Neural cell (in vitro differentiated cells): ENCODE data around the gene FH. TPM values are rescaled to one million over a fixed set of nuclear protein-coding genes. Genes with fewer than 3 reads are reported as not detected.

Experiments used
- H2AFZ ChIP-seq: fragments of 200-600, 300-800 bp; sonication (generic), shearing (Covaris generic); 2 replicates; pipeline ENCODE4 v1.6.0; 2014; ENCODE audit warnings: low read depth, mild to moderate bottlenecking, antibody characterized with exemption, low read length, moderate library complexity
- H3F3A ChIP-seq: fragments of 200-600 bp; shearing (Covaris generic); 2 replicates; pipeline ENCODE4 v1.6.1; 2016; ENCODE audit warnings: mild to moderate bottlenecking, moderate library complexity, mixed read lengths, antibody characterized with exemption, low read length; ENCODE audit not compliant: insufficient read depth, poor library complexity, severe bottlenecking
- H3K27ac ChIP-seq: fragments of 200-600, 300-800 bp; sonication (generic), shearing (Covaris generic); 2 replicates; pipeline ENCODE4 v1.5.1; 2014; ENCODE audit warnings: mild to moderate bottlenecking, low read length, moderate library complexity
- H3K27me3 ChIP-seq: fragments of 300-800, 200-600 bp; sonication (generic), shearing (Covaris generic); 2 replicates; pipeline ENCODE4 v1.6.0; 2014; ENCODE audit warnings: mild to moderate bottlenecking, low read depth, low read length, moderate library complexity; ENCODE audit not compliant: insufficient read depth
- H3K36me3 ChIP-seq: fragments of 300-800, 200-600 bp; sonication (generic), shearing (Covaris generic); 2 replicates; pipeline ENCODE4 v1.5.1; 2014; ENCODE audit warnings: mild to moderate bottlenecking, antibody characterized with exemption, low read length, moderate library complexity; ENCODE audit not compliant: insufficient read depth
- H3K4me2 ChIP-seq: fragments of 300-800, 200-600 bp; sonication (generic), shearing (Covaris generic); 2 replicates; pipeline ENCODE4 v1.6.0; 2014; ENCODE audit warnings: mild to moderate bottlenecking, low read length
- H3K4me3 ChIP-seq: fragments of 300-800, 200-600 bp; sonication (generic), shearing (Covaris generic); 2 replicates; pipeline ENCODE4 v1.5.1; 2014; ENCODE audit warnings: mild to moderate bottlenecking, low read length, moderate library complexity
- H3K79me2 ChIP-seq: fragments of 200-600 bp; shearing (Covaris generic); replicated peaks from 2 replicates; pipeline ENCODE4 v1.6.0; 2014; ENCODE audit warnings: mild to moderate bottlenecking, low read length, moderate library complexity; ENCODE audit not compliant: insufficient read depth
- H3K9ac ChIP-seq: fragments of 300-800, 200-600 bp; sonication (generic), shearing (Covaris generic); 2 replicates; pipeline ENCODE4 v1.6.1; 2016; ENCODE audit warnings: mild to moderate bottlenecking, low read length, mixed read lengths
- H3K9me2 ChIP-seq: fragments of 200-600 bp; shearing (Covaris generic); 2 replicates; pipeline ENCODE4 v1.6.1; 2016; ENCODE audit warnings: mild to moderate bottlenecking, low read length, mixed read lengths; ENCODE audit not compliant: insufficient read depth
- H3K9me3 ChIP-seq: fragments of 200-600, 300-800 bp; sonication (generic), shearing (Covaris generic); 2 replicates; pipeline ENCODE4 v1.6.1; 2016; ENCODE audit warnings: mild to moderate bottlenecking, mixed run types, low read length, moderate library complexity, mixed read lengths
- H4K20me1 ChIP-seq: fragments of 200-600 bp; shearing (Covaris generic); 2 replicates; pipeline ENCODE4 v1.6.1; 2016; ENCODE audit warnings: mild to moderate bottlenecking, mixed run types; ENCODE audit not compliant: insufficient read depth
- EP300 ChIP-seq: fragments of 450-650 bp; conservative IDR thresholded peaks from 2 replicates; pipeline ENCODE4 v1.6.1; 2014; ENCODE audit warnings: antibody characterized with exemption, mild to moderate bottlenecking, moderate library complexity; ENCODE audit not compliant: poor library complexity, severe bottlenecking
- EZH2 ChIP-seq: fragments of 200-600, 300-800 bp; shearing (Covaris generic), sonication (generic); IDR thresholded peaks from 2 replicates; pipeline ENCODE4 v1.6.1; 2014; ENCODE audit warnings: antibody characterized with exemption, low read length, borderline replicate concordance, mild to moderate bottlenecking; ENCODE audit not compliant: insufficient read depth, poor library complexity, severe bottlenecking
- MXI1 ChIP-seq: fragments of 450-650 bp; conservative IDR thresholded peaks from 2 replicates; pipeline ENCODE4 v1.6.1; 2014; ENCODE audit warnings: antibody characterized with exemption, mild to moderate bottlenecking; ENCODE audit not compliant: poor library complexity, severe bottlenecking
- POLR2AphosphoS5 ChIP-seq: IDR thresholded peaks from 2 replicates; pipeline ENCODE4 v1.6.1; 2012
- RAD21 ChIP-seq: fragments of 450-650 bp; conservative IDR thresholded peaks from 2 replicates; pipeline ENCODE4 v1.6.1; 2014; ENCODE audit warnings: antibody characterized with exemption, mild to moderate bottlenecking, moderate library complexity
- SMC3 ChIP-seq: fragments of 450-650 bp; conservative IDR thresholded peaks from 2 replicates; pipeline ENCODE4 v1.6.1; 2014; ENCODE audit warnings: antibody characterized with exemption, mild to moderate bottlenecking, moderate library complexity; ENCODE audit not compliant: poor library complexity
- TAF1 ChIP-seq: IDR thresholded peaks from 2 replicates; pipeline ENCODE4 v1.6.1; 2012; ENCODE audit warnings: low read depth
- polyA plus RNA-seq: library from polyadenylated mRNA; depleted of rRNA; stranded (reverse); fragments of >200 nt; gene quantifications from 2 replicates; pipeline ENCODE4 v1.2.3, GENCODE V29; 2014
- TF ChIP-seq, protein P1 (sequence below): IDR thresholded peaks from 2 replicates; pipeline ENCODE4 v1.6.1; 2012; ENCODE audit warnings: borderline replicate concordance
- TF ChIP-seq, protein P2 (sequence below): fragments of 450-650 bp; IDR thresholded peaks from 2 replicates; pipeline ENCODE4 v1.5.1; 2014; ENCODE audit warnings: antibody characterized with exemption, mild to moderate bottlenecking, moderate library complexity; ENCODE audit not compliant: poor library complexity, severe bottlenecking

Gene FH
- polyA plus RNA-seq, 1 donor from 2014 or later = 114 TPM

DNA sequence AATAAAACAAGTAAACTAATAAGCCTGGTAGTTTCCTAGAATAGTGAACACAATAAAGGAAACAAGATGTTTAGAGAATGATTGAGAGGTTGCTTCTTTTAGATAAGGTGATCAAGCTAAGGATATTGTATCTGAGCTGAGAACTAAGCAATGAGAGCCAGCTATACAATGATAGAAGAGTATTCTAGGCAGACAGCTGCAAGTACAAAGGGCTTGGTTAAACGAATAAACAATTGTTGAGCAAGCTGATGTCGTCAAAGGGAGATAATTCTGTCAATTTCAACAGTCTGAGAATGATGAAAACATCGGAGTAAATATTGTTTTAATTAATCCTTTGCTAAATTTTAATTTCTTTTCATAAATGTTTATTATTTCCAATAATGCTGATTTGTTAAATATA is 5.5 kb upstream of the FH start:
- H3K4me3 ChIP-seq = no peak overlapping the region
- H2AFZ ChIP-seq = no peak overlapping the region
- no peaks in the 10 kb centered on the region for H3K9me2 ChIP-seq
- H3K9ac ChIP-seq = no peak overlapping the region
- H3K27me3 ChIP-seq = no peaks in the 10 kb centered on the region
- H3F3A ChIP-seq = no peaks in the 10 kb centered on the region
- no peaks in the 10 kb centered on the region for H3K9me3 ChIP-seq
- H3K27ac ChIP-seq = no peak overlapping the region
- no peaks in the 10 kb centered on the region for H3K79me2 ChIP-seq
- no peak overlapping the region for H3K4me2 ChIP-seq
- TF ChIP-seq POLR2AphosphoS5 (no peak), MXI1 (no peak), TAF1 (no peak), SMC3 (no peak), RAD21 (no peak), EZH2 (no peak), EP300 (no peak)
- TF ChIP-seq, protein P1, sequence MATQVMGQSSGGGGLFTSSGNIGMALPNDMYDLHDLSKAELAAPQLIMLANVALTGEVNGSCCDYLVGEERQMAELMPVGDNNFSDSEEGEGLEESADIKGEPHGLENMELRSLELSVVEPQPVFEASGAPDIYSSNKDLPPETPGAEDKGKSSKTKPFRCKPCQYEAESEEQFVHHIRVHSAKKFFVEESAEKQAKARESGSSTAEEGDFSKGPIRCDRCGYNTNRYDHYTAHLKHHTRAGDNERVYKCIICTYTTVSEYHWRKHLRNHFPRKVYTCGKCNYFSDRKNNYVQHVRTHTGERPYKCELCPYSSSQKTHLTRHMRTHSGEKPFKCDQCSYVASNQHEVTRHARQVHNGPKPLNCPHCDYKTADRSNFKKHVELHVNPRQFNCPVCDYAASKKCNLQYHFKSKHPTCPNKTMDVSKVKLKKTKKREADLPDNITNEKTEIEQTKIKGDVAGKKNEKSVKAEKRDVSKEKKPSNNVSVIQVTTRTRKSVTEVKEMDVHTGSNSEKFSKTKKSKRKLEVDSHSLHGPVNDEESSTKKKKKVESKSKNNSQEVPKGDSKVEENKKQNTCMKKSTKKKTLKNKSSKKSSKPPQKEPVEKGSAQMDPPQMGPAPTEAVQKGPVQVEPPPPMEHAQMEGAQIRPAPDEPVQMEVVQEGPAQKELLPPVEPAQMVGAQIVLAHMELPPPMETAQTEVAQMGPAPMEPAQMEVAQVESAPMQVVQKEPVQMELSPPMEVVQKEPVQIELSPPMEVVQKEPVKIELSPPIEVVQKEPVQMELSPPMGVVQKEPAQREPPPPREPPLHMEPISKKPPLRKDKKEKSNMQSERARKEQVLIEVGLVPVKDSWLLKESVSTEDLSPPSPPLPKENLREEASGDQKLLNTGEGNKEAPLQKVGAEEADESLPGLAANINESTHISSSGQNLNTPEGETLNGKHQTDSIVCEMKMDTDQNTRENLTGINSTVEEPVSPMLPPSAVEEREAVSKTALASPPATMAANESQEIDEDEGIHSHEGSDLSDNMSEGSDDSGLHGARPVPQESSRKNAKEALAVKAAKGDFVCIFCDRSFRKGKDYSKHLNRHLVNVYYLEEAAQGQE = no peak
- TF ChIP-seq, protein P2, sequence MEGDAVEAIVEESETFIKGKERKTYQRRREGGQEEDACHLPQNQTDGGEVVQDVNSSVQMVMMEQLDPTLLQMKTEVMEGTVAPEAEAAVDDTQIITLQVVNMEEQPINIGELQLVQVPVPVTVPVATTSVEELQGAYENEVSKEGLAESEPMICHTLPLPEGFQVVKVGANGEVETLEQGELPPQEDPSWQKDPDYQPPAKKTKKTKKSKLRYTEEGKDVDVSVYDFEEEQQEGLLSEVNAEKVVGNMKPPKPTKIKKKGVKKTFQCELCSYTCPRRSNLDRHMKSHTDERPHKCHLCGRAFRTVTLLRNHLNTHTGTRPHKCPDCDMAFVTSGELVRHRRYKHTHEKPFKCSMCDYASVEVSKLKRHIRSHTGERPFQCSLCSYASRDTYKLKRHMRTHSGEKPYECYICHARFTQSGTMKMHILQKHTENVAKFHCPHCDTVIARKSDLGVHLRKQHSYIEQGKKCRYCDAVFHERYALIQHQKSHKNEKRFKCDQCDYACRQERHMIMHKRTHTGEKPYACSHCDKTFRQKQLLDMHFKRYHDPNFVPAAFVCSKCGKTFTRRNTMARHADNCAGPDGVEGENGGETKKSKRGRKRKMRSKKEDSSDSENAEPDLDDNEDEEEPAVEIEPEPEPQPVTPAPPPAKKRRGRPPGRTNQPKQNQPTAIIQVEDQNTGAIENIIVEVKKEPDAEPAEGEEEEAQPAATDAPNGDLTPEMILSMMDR = no peak
- H4K20me1 ChIP-seq = no peaks in the 10 kb centered on the region
- no peaks in the 10 kb centered on the region for H3K36me3 ChIP-seq

DNA sequence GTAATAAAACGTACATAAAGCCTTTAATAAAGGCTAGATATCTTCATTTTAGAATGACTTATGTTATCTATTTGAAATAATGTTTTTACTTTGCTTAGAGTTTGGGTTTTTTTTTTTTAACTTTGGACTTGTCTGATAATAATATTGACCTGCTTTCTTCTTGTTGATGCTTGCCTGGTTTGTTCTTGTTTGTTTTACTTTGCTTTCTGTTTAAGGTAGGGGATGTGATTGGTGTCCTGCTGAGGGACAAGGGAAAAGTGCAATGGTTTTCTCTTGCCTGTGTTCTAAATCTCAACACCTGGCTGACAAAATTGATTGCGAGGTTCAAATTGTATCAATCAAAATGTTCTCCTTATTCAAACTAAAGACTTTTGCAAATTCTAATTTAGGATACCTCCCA is 2.2 kb upstream of the FH start:
- H3F3A ChIP-seq = no peaks in the 10 kb centered on the region
- no peak overlapping the region for H3K27ac ChIP-seq
- no peaks in the 10 kb centered on the region for H4K20me1 ChIP-seq
- TF ChIP-seq EP300 (no peak), MXI1 (no peak), TAF1 (no peak), EZH2 (no peak), RAD21 (no peak), POLR2AphosphoS5 (no peak), SMC3 (no peak)
- TF ChIP-seq, protein P1 = no peak
- TF ChIP-seq, protein P2 = no peak
- no peak overlapping the region for H2AFZ ChIP-seq
- H3K27me3 ChIP-seq = no peaks in the 10 kb centered on the region
- H3K9me2 ChIP-seq = no peaks in the 10 kb centered on the region
- H3K4me2 ChIP-seq = no peak overlapping the region
- no peaks in the 10 kb centered on the region for H3K9me3 ChIP-seq
- H3K79me2 ChIP-seq = peaks cover 16% of the 10 kb centered on the region
- no peaks in the 10 kb centered on the region for H3K36me3 ChIP-seq
- no peak overlapping the region for H3K9ac ChIP-seq
- H3K4me3 ChIP-seq = no peak overlapping the region
